GM12865 (cell line): ENCODE data around the gene CDH15.

Source experiments
- DNase-seq: peaks from one replicate; pipeline ENCODE4 v3.0.0; 2010; ENCODE audit warnings: low read depth
- H3K4me3 ChIP-seq: 2 replicates; pipeline ENCODE4 v1.5.1; 2011; ENCODE audit warnings: mild to moderate bottlenecking, low read depth, low read length, control low read depth
- TF ChIP-seq, protein P1 (sequence below): IDR thresholded peaks from 2 replicates; pipeline ENCODE4 v1.5.1; 2011; ENCODE audit warnings: low read length, control low read depth, low read depth, inconsistent platforms; ENCODE audit not compliant: insufficient read depth; ENCODE audit errors: missing control alignments

Gene CDH15

DNA sequence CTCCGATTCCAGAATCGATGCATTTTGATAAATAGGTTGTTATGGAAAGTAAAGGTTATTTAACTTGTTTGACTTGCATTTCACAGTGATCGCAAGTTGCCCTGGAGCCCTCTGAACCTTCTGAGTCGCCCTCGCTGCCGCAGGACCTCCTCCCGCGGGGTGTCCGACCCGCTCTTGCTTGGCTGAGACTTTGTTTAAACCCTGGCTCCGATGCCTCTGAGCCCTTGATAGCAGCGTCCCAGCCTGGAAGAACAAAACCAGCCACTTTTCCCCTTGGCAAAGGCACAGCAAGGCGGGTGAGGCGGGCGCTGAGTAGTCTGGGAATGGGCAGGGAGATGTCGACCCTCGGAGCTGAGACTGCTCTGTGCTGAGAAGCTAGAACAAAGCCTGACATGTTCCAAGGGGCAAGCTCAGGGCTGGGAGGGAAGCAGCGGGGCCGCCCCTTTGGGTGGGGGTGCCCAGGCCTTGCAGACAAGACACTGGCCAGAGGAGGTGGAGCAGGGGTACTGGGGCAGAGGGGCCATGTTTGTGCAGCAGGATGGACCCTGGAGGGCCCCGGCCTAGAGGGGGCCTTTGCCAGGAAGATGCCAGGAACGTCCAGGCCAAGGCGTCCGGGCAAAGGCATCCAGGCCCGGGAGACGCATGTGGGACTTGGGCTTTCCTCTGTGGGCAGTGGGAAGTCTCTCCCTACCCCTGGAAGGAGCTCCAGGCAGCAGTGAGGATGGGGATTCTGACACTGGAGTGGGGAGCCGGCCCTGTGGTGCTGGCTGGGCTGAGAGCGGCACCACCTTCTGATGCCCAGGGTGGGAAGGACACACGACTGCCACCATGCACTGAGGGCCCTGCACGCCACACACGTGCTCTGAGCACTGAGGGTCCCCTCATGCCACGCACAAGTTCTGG is 30.3 kb upstream of the CDH15 start:
- no peak for DNase-seq
- TF ChIP-seq, protein P1, sequence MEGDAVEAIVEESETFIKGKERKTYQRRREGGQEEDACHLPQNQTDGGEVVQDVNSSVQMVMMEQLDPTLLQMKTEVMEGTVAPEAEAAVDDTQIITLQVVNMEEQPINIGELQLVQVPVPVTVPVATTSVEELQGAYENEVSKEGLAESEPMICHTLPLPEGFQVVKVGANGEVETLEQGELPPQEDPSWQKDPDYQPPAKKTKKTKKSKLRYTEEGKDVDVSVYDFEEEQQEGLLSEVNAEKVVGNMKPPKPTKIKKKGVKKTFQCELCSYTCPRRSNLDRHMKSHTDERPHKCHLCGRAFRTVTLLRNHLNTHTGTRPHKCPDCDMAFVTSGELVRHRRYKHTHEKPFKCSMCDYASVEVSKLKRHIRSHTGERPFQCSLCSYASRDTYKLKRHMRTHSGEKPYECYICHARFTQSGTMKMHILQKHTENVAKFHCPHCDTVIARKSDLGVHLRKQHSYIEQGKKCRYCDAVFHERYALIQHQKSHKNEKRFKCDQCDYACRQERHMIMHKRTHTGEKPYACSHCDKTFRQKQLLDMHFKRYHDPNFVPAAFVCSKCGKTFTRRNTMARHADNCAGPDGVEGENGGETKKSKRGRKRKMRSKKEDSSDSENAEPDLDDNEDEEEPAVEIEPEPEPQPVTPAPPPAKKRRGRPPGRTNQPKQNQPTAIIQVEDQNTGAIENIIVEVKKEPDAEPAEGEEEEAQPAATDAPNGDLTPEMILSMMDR = no peak
- H3K4me3 ChIP-seq = no peak overlapping the region

DNA sequence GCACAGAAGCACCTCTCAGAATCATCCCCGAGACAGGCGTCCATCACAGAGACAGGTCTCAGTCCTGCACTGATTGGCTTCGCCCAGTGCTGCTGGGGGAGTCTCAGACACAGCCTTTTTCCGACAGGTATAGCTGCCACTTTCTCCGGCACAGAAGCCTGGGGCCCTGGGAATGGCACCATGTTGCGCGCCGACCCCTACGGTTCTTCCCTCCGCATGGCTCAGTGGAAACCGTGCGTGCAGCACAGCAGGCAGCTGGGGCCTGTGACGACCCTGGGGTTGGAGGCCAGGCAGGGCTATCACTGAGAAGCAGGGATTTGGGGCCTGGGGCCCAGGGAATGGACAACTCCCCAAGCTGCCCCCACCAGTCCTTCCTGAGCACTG is 29.7 kb upstream of the CDH15 start:
- TF ChIP-seq, protein P1 = no peak
- DNase-seq = no peak
- H3K4me3 ChIP-seq = no peak overlapping the region

DNA sequence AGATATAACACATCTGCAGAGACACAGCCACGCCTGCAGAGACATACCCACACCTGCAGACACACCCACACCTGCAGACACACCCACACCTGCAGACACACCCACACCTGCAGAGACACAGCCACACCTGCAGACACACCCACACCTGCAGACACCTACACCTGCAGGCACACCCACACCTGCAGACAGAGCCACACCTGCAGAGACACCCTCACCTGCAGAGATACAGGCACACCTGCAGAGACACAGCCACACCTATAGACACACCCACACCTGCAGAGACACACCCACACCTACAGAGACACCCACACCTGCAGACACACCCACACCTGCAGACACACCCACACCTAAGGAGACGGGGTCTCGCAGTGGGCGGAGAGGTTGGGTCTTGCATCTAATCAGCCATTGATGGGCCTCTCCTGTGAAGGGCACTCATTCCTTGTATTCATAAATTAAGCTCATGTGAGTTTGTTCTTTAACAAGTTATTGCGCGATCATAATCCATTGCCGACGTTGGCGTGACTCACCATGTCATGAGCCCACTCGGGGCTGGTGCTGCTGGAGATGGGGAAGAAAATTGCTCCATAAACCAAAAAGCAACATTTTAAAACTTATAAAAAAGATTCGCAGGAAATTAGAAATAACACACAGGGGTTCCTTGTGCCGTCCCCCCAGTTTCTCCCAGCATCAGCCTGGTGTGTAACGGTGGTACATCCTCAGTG is 28.9 kb upstream of the CDH15 start:
- H3K4me3 ChIP-seq = no peak overlapping the region
- TF ChIP-seq, protein P1 = no peak
- DNase-seq = no peak

DNA sequence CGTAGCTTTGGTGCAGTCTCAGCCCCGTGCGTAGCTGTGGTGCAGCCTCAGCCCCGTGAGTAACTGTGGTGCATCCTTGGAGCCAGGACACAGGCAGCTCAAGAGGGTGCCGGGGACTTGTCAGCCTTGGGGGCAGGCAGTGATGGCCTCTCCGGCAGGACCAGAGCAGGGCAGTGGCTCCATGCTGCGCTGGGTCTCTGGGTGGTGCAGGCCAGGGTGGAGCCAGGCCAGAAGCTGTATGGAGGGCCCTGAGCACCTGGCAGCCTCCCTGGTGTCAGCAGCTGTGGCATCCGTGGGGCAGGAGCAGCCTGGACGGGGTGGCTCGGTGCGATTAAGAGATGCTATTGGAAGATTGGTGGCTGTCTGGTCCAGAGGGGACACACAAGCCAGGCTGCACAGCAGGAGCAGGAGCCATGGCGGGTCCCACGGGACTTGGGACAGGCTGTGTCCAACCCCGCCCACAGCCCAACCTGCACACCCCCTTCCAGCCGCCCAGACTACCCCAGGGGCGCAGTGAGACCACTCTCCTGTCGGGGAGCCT is 28.3 kb upstream of the CDH15 start:
- TF ChIP-seq, protein P1 = no peak
- no peak overlapping the region for H3K4me3 ChIP-seq
- no peak for DNase-seq

DNA sequence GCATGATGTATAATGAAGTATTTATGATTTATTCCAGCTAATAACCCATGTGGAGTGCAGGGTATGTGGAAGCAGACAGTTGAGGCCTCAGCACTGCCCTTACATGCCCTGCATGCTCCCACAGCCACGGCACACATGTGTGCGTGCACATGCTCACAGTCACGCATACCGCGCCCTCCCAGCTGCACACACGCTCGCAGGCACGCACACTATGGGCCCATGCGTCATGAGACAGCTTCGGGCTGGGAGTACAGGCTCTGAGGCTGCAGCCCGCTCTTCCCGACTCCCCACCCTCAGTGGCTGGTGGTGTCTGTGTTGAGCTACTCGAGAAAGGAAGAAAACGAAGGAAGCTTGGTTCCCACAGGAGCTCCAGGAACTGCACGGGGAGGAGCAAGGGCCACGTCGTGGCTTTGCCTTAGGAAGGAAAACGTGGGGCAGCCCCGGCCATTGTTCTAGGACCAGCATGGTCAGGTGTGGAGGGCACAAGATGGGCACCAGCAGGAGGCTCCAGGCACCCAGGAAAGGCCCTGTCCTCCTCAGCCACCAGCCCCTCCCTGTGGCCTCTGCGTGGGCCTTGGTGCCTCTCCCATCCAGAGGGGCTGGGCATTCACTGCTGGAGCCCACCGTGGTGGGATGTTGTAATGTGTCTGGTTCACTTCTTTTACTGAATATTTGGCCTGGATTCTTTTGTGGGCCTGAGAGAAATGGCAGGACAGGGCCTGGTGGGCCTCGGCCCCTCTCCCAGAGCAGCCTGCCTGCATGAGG is 27.5 kb upstream of the CDH15 start:
- TF ChIP-seq, protein P1 = no peak
- no peak for DNase-seq
- H3K4me3 ChIP-seq = no peak overlapping the region

DNA sequence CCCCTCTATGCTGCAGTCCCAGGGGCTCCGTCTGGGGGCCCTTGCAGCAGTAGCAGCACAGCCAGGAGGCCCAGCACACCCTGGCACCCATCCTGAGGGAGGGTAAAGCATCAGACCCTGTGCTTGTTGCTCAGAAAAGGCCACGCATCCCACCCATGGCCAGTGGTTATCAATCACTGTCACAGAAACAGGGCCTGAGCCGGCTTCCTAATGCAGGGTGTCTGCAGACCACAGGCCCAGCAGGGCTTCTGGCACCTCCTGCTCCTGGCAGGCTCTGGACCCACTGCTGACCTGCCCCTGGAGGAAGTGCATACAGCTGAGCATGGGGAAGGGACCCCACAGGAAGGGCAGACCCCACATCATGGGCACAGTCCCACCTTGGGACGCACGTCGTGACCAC is 26.9 kb upstream of the CDH15 start:
- no peak overlapping the region for H3K4me3 ChIP-seq
- TF ChIP-seq, protein P1 = no peak
- no peak for DNase-seq
